Bronchial epithelial cell (primary cell): ENCODE data around the gene ADAMTS12. TPM values are rescaled to one million over a fixed set of nuclear protein-coding genes. Genes with fewer than 3 reads are reported as not detected.

ENCODE experiments used
- DNase-seq: peaks from one replicate; pipeline ENCODE4 v3.0.0-alpha.2; 2010; ENCODE audit warnings: low read depth
- FAIRE-seq: peaks from 2 replicates; lab custom pipeline; 2011; peaks lifted over from hg19 to GRCh38; lab: Jason Lieb, UNC
- H3K27me3 ChIP-seq: 2 replicates; pipeline ENCODE4 v1.5.1; 2011; ENCODE audit warnings: low read length; ENCODE audit not compliant: control insufficient read depth, insufficient read depth
- H3K36me3 ChIP-seq: 2 replicates; pipeline ENCODE4 v1.5.1; 2011; ENCODE audit warnings: low read length; ENCODE audit not compliant: control insufficient read depth, insufficient read depth
- H3K4me3 ChIP-seq: 2 replicates; pipeline ENCODE4 v1.5.1; 2011; ENCODE audit warnings: mild to moderate bottlenecking, low read depth, low read length, control low read depth
- CTCF ChIP-seq: IDR thresholded peaks from 2 replicates; pipeline ENCODE4 v1.5.1; 2011; ENCODE audit warnings: mild to moderate bottlenecking, moderate library complexity, low read length, control low read depth, inconsistent platforms; ENCODE audit not compliant: insufficient read depth, severe bottlenecking
- total RNA-seq: library from RNA; depleted of rRNA; stranded (reverse); fragments of >200 nt; gene quantifications from 2 replicates; pipeline ENCODE4 v1.2.1, GENCODE V29; 2014

ADAMTS12 gene
- total RNA-seq, 1 donor from 2014 or later: 0.26 TPM

GRCh38 chr5:33595303-33595702, 296.5 kb downstream of the ADAMTS12 start:
- Histone ChIP-seq H3K36me3 (no peaks in the 10 kb centered on the region), H3K27me3 (no peaks in the 10 kb centered on the region), H3K4me3 (no peak overlapping the region)
- FAIRE-seq (no peak), DNase-seq (no peak)
- TF ChIP-seq CTCF: no peak

DNA sequence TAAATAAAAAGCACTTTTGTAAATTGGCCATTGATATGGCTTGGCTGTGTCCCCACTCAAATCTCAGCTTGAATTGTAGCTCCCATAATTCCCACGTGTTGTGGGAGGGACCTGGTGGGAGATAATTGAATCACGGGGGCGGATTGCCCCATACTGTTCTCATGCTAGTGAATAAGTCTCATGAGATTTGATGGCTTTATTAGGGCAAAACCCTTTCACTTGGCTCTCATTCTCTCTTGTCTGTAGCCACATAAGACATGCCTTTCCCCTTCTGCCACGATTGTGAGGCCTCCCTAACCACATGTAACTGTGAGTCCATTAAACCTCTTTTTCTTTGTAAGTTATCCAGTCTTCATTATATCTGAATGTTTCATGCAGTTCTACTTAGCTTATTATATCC, 297.8 kb downstream of the ADAMTS12 start:
- FAIRE-seq (no peak), DNase-seq (no peak)
- Histone ChIP-seq H3K36me3 (no peaks in the 10 kb centered on the region), H3K4me3 (no peak overlapping the region), H3K27me3 (no peaks in the 10 kb centered on the region)
- TF ChIP-seq CTCF: no peak

- no peaks in the 10 kb centered on the region for H3K27me3 ChIP-seq
- H3K4me3 ChIP-seq: no peak overlapping the region
- H3K36me3 ChIP-seq: no peaks in the 10 kb centered on the region
- FAIRE-seq (no peak), DNase-seq (no peak)
- TF ChIP-seq CTCF: no peak
Observed at GRCh38 chr5:33592245-33592644, 299.5 kb downstream of the ADAMTS12 start.

DNA sequence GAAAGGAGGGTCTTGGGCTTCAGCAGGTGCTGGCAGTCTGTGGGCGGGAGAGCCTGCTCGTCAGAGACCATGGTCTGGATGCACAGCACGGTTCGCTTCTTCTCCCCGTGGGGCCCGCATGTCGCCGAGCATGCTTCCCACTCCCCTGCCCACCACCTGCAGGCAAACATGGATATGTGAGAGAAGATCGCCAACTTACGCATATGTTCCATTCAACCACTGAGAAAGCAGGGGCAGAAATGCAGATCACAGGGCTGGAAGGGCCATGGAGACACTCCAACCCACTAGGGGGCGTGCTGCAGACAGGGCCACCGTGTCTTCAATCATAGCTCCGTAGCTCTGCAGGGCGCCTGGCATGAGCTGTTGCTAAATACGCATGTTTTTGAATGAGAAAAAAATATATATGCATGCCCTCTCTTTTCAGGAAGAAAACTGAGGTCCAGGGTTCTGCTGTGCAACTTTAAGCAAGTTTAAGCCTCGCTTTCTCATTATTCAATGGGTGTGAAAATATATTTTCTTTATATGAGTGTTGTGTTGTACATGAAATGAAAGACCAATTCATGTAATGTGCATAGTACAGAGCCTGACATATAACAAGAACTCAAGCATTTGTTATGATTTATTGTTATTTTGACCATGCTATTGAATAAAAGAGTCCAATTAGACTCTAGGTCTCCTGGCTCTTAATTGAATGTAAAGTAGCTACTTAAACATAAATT, 303.0 kb downstream of the ADAMTS12 start:
- peak; percentile 36 for TF ChIP-seq CTCF
- H3K36me3 ChIP-seq: no peaks in the 10 kb centered on the region
- DNase-seq: no peak
- FAIRE-seq: no peak
- H3K4me3 ChIP-seq: no peak overlapping the region
- H3K27me3 ChIP-seq: no peaks in the 10 kb centered on the region

DNA sequence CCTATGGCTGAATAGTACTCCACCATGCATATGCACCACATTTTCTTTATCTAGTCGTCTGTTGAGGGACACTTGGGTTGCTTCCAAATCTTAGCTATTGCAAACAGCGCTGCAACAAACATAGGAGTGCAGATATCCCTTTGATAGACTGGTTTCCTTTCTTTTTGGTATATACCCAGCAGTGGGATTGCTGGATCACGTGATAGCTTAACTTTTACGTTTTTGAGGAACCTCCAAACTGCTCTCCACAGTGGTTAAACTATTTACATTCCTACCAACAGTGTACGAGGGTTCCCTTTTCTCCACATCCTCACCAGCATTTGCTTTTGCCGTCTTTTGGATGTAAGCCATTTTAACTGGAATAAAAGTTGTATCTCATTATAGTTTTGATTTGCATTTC, 308.5 kb downstream of the ADAMTS12 start:
- DNase-seq (no peak), FAIRE-seq (no peak)
- H3K27me3 ChIP-seq: no peaks in the 10 kb centered on the region
- H3K36me3 ChIP-seq: no peaks in the 10 kb centered on the region
- H3K4me3 ChIP-seq: no peak overlapping the region
- no peak for TF ChIP-seq CTCF

- FAIRE-seq (no peak), DNase-seq (no peak)
- no peaks in the 10 kb centered on the region for H3K27me3 ChIP-seq
- no peak for TF ChIP-seq CTCF
- no peaks in the 10 kb centered on the region for H3K36me3 ChIP-seq
- H3K4me3 ChIP-seq: no peak overlapping the region
Observed at GRCh38 chr5:33582417-33582816, 309.4 kb downstream of the ADAMTS12 start.
